ENCODE measurements around the gene RPS15. TPM values are rescaled to one million over a fixed set of nuclear protein-coding genes. Genes with fewer than 3 reads are reported as not detected.
"Not testable (repeated sequence)": the region's sequence is repeated elsewhere in the genome, so short reads cannot be mapped to it uniquely, and the experiment has no call there.

RPS15 gene
- total RNA-seq, 1 experiment from 2014 or later = 2,923 TPM

DNA sequence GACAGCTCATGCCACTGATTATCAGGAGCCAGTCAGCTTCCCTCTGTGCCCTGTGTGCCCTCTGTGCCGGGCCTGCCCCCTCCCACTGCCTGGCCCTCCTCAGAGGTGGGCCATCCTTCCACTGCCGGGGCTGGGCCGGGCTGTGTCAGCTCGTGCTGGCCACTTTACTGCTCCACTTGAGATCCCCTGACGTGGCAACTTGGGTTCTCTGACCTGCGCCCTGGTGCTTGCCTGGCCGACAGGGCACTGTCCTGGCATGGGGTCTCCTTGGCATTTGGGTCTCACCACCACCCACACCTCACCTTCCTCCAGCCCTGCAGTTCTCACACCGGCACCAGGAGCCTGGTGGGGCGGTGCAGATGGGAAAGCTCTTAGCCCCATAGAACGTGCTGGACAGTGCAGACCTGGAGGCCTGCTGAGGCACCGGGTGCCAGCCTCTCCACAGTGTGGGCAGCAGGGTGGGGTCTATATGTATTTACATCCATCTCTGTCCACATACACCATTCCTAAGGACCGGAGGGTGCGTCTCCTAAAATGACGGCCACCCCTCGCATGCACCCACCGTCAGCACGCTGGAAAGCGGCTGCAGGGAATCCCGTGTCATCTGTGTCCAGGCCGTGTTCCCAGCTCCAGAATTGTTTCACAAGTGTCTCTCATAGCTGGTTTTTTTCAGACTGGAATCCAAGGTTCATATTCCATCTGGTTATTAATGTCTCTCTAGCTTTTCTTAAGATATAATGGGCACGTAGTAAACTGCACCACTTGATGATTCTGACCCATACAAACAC is 19.1 kb upstream of the RPS15 start:
- DNase-seq (ENCODE audit: low spot score) = no peak

DNA sequence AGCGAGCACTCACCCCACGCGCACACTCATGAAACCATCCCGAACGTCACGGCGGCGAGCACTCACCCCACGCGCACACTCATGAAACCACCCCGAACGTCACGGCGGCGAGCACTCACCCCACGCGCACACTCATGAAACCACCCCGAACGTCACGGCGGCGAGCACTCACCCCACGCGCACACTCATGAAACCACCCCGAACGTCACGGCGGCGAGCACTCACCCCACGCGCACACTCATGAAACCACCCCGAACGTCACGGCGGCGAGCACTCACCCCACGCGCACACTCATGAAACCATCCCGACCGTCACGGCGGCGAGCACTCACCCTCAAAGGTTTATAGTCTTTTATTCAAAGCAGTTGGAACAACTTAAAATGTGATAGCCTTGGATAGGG is 18.1 kb upstream of the RPS15 start:
- DNase-seq (ENCODE audit: low spot score) = not testable (repeated sequence)

DNA sequence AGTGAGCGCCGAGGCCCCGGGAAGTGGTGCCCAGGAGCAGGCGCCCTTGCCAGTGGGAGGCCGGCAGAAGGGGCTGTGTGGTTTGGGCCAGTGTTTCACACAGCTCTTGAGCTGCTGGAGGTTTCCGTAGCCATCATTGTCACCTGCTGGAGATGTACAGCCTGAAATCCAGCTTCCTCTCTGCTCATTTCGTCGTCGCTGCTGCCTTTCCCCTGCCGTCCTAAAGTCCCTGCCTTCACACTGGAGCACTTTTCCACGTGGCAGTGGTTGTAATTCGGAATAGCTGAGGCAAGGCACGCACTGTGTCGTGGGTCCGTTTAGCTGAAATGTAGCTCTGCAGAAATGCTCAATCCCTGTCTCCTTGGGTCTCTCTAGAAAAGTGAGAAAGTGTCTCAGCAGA is 17.6 kb upstream of the RPS15 start:
- DNase-seq (ENCODE audit: low spot score) = no peak

DNA sequence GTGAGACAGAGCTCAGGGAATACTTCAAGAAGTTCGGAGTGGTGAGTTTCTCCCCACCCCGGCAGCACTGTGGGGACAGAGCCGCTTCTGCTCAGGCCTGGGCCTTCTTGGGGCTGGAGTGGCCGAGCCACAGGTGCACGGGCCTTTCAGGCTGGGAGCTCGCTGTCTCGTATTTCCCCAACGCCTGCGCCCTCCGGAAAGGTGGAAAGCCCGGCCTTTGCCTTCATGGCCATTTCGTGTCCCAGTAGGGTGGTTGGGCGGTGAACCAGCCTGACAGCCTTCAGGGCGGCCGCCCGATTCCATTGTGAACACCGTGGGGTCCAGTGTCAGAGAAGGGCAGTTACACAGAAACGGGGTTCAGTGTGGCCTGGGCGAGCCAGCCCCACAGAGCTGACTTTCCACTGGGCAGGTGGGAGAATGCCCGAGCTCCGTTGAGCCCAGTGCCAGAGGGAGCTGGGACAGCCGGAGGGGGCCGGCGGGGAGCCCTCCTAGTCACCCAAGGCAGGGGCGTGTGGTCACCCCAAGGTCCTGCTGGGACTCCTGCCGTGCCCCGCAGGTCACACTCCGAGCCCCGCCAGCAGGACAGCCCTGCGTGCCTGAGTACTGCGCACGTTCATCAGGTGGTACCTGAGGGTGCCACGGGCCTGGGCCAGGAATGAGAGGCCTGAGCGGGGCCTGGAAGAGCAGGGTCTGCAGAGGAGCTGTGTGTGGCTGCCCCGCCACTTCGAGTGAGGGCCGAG is 16.8 kb upstream of the RPS15 start:
- no peak for DNase-seq (ENCODE audit: low spot score)

DNA sequence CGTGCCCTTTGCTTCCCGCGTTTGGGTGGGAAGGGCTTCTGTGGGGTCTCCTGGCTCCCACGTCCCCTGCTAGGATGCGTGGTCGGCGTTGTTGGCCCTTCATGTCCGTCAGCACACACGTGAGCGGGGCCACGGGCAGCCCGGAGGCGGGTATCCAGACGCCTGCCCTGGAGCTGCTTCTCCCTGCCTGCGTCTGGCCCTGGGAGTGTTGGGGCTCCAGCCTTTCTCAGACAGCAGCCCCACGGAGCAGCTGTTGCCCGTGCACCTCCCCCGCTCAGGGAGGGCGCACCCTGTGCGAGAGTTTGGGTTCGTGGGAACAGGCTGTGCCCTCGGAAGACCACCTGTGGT is 16.3 kb upstream of the RPS15 start:
- DNase-seq (ENCODE audit: low spot score) = no peak

DNA sequence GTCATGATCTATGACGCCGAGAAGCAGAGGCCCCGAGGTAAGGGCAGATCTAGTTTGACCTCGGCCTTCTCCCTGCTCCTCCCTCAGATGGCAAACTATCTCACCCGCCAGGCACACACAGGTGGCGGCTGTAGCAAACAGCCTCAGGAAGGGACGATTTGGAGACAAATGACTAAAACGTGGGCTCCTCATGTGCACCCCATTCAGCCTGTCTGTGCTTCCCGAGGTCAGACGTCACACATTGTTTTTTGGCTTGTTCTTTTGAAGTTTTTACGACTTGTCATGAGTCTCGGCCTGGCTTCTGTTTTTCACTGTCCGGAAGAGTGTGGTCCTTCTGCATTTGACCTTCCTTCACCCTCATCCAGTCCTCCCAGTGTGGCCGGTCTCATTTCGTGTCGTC is 15.8 kb upstream of the RPS15 start:
- DNase-seq (ENCODE audit: low spot score) = no peak

DNA sequence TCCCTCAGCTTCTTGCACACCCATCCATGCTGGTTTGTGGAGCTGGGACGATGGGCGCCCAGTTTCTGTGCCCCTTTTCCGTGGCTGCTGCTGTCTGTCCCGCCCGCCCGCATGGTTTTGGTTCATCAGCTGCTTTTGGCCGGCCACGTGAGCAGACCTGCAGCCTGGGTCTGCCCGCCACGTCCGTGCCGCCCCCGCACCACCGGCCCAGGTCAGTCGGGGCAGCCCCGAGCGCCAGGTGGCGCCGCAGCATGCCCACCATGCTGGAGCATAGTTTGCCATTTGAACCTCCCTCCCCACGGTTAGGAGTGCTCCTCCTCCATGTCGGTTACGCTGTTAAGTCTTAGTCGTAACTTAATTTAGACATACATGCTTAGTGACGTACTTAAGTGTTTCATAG is 15.3 kb upstream of the RPS15 start:
- DNase-seq (ENCODE audit: low spot score) = no peak

DNA sequence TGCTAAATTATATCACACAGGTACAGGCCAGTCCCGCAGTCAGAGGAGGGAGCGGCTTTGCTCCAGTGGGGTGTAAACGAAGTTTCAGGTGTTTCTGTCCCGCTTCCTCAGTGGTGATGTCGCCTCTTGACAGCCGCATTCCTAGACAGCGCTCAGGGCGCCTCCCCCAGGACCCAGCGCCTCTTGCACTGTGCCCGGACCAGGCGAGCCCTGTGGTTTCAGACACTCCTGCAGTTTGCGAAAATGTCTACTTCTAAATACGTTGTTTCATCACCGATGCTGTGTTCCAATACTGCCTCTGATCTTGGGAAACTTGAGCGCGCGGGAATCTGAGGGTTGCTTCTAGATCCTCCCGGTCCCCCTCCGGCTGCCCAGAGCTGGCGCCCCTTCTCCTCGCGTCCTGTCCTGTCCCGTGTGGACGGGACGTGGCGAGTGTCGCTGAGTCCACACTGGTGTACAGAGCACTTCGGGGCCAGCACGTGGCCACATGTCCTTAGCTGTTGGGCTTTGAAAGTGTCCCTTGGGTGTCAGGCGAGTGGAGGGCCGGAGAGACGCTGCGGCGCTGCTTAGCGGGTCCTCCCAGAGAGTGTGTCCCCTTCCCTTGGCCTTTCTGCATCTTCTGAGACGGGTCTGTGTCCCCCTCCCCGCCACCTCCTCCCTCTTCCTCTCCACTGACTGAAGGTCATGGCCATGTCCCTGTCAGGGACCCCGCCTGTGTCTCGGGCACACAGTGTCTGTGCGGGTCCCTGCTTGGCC is 14.6 kb upstream of the RPS15 start:
- no peak for DNase-seq (ENCODE audit: low spot score)

DNA sequence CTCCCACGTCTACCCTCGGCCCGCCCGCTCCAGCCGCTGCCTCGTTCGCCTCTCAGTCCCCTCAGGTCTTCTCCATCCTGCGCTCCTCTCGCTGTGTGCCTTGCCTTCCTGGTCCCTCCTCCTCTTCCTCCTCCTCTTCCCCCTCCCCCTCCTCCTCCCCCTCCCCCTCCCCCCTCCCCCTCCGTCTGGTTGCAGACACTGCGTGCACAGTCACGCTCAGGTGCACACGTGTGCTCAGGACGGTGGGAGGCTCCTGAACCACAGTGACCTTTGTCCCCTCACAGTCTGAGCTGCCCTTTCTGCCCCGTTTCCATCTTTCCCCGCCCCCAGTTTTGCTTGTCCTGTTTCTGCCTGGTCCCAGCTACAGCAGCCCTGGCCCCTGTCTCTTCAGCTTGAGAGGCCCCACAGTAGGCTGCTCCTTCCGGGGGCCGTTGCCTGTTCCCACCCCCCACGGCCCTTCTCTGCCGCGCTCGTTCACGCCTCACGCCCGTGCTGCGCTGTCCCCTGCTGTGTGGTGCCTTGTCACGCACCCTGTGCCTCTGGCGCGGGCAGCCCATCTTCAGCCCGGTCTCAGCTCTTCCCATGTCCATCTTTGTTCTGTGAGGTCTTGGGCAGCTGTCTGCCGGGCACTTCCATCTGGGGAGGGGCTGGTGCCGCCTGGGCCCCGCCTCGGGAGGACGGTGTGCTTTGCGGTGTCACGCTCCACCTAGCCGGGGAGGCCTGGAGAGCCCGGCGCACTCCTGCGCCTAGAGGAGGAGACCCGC is 13.8 kb upstream of the RPS15 start:
- DNase-seq (ENCODE audit: low spot score) = no peak

DNA sequence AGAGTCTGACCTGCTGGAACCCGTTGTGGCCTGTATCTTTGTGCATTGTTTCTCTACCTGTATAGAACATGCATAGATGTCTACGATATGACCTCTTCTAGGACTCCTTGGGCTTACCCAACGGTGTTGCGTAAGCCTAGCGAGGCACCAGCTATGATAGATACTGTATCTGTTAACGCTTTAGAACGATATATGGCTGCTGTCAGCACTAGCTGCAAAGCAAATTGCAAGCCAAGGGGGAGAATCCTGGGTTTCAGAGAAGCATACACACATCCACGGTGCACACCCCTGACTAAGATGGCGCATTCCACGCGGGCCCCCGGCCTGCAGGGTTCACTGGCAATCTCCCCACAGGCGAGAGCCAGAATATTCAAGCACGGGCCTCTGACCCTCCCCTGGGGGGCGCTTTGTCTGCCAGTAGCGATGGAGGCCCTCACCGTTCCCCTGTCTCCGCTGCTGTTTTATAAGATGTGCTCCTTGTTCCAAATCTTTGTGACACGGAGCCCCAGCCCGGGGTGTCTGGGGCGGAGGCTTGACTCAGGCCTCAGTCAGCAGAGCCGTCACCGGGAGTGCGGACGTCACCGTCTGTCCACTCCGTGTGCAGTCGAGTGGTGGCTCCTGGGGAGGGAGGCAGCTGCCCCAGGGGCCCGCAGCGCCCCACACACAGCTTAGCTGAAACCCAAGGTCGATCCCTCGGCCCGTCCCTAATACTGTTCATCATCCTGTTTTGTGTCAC is 12.9 kb upstream of the RPS15 start:
- DNase-seq (ENCODE audit: low spot score) = no peak

DNA sequence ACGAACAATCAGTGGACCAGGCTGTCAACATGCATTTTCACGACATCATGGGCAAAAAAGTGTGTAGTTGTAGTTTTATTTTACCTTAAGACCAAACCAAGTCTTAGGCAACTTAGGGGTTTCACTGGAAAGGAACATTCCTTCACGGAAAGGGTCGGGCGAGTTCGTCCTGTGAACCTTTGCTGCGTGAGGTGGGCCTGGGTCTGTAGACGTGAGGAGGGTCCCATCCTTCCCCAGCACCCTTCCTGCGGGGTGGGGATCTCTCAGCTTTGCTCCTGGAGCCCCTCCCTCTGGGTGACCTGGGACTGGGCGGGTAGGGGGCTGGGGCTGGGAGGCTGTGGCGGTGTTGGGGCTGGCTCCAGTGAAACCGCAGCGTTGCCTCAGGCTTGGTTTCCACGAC is 12.3 kb upstream of the RPS15 start:
- no peak for DNase-seq (ENCODE audit: low spot score)

- DNase-seq (ENCODE audit: low spot score) = no peak
Measured at GRCh38 chr19:1426736-1427135, 11.5 kb upstream of the RPS15 start.

- no peak for DNase-seq (ENCODE audit: low spot score)
Measured at GRCh38 chr19:1427221-1427920, 10.8 kb upstream of the RPS15 start.

DNA sequence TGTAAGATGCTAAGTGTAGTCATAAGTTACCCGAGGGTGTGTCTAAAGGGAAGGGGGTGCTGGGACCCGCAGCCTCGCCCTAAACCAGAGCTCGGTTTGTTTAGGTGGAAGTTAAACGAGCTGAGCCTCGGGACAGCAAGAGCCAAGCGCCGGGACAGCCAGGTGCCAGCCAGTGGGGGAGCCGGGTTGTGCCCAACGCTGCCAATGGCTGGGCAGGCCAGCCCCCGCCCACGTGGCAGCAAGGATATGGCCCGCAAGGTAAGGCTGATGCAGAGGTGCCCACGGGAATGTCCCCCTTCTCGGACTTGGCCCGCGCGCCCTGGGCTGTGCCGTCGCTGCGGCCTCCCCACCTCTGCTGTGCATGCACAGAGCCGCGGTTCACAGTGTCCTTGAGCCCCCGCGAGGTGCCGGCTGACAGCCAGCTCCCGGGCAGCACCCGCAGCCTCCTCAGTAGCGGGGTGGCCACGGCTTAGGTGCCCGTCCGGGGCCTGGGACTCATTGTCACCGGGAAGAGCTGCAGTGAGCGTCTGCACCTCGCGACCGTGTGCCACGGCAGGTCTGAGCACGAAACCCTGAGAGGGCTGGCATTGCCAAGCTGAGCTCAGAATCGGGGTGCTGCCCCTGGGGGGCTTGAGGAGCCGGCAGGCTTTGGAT is 9.3 kb upstream of the RPS15 start:
- no peak for DNase-seq (ENCODE audit: low spot score)

- DNase-seq (ENCODE audit: low spot score) = peak; percentile 83
Measured at GRCh38 chr19:1429750-1430149, 8.4 kb upstream of the RPS15 start.

DNA sequence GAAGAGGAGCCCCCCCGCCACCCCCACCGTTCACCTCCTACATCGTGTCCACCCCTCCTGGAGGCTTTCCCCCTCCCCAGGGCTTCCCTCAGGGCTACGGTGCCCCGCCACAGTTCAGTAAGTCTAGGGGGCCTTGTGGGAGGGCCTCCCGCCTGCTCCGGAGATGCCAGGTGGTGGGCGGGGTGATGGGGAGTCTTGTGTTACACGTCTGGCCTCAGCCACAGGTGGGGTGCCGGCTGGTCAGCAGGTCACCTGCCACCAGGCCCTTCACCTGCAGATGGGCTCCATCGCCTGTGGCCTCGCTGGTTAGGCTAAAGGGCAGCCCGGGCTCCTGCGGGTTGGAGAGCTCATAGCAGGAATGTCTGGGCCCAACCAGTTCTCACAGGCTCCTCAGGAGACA is 8.0 kb upstream of the RPS15 start:
- DNase-seq (ENCODE audit: low spot score) = no peak

DNA sequence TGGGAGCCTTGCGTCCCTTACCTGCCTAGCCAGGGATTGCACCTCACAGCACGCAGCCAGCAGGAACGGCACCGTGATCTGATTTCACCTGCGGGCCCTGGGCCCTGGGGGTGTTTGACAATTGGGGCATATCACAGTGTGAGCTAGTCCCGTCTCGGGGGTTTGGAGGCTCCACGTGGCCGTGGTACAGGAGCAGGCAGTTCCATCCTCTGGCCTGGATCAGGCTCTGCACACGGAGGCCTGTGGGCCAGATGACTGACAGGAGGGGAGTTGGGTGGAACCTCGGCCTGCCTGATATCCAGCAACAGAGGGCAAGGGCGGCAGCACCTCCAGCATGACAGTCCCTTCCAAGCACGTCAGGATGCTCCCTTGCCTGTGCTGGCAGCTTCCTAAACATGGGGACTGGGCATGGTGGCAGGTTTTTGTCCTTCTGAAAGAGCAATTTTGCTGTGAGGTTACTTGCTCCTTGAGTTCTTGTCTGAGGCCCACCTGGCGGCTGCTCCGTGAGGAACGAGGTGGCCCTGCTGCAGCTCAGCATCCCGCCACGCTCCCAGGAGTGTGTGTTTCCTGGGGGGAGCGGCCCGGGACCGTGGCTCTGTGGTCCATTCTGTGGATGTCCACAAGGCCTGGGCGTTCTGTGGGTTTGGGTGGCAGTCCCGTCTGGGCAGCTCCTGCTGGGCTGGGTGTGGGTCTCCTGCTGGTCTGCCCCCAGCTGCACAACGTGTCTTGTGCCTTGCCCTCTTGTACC is 6.3 kb upstream of the RPS15 start:
- DNase-seq (ENCODE audit: low spot score) = no peak

DNA sequence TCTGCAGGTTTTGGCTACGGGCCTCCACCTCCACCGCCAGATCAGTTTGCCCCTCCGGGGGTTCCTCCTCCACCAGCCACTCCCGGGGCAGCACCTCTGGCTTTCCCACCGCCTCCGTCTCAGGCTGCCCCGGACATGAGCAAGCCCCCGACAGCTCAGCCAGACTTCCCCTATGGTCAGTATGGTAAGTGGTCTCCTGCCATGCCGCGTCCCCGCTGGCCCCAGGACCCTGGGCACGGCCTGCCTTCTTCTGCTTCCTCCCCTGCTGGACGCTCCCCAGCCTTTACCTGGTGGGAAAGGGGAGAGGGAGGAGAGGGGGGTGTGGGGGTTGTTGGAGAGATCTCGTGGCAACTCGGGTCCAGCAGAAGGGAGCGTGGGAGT is 5.7 kb upstream of the RPS15 start:
- no peak for DNase-seq (ENCODE audit: low spot score)

Data from A172 (cell line).